Coronary artery (tissue), 2 donors: ENCODE results near the gene ZNF689.

Experiments used
- DNase-seq: peaks from one replicate; pipeline ENCODE4 v3.0.0-alpha.2; 2017; ENCODE audit warnings: low spot score
- H3K27ac ChIP-seq, 2 donors: fragments of 200-600 bp; sonication (generic); one replicate each; pipeline ENCODE4 v1.5.1; 2016 to 2019
- H3K4me3 ChIP-seq: fragments of 200-600 bp; sonication (generic); 2 replicates; pipeline ENCODE4 v1.5.1; 2016; ENCODE audit warnings: mild to moderate bottlenecking, moderate library complexity
- CTCF ChIP-seq: fragments of 200-600 bp; sonication (generic); IDR thresholded peaks from one replicate; pipeline ENCODE4 v1.5.1; 2019; ENCODE audit warnings: antibody characterized with exemption

Gene ZNF689

GRCh38 chr16:30606004-30606403 is 4.2 kb downstream of the ZNF689 start:
- no peak for DNase-seq
- no peak overlapping the region for H3K27ac ChIP-seq
- no peak overlapping the region for H3K4me3 ChIP-seq
- TF ChIP-seq CTCF: no peak

DNA sequence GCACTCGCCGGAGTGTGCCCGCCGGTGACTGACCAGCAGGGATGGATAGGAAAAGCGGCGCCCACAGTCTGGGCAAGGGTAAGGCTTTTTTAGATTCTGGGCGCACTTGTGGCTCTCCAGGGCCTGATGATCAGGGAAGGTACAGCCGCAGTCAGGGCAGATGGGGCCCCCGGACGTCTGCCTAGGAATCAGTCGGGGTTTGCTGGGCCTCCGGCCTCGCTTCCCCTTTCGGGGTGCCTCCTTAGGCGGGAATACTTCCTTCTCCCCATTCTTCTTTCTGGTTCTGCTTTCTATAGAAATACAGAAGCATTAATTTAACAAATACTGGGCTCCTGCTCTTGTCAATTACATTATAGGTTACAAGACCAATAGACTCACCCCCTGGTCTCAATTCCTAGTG is 5.0 kb downstream of the ZNF689 start:
- no peak overlapping the region for H3K27ac ChIP-seq
- DNase-seq: no peak
- TF ChIP-seq CTCF: no peak
- no peak overlapping the region for H3K4me3 ChIP-seq

DNA sequence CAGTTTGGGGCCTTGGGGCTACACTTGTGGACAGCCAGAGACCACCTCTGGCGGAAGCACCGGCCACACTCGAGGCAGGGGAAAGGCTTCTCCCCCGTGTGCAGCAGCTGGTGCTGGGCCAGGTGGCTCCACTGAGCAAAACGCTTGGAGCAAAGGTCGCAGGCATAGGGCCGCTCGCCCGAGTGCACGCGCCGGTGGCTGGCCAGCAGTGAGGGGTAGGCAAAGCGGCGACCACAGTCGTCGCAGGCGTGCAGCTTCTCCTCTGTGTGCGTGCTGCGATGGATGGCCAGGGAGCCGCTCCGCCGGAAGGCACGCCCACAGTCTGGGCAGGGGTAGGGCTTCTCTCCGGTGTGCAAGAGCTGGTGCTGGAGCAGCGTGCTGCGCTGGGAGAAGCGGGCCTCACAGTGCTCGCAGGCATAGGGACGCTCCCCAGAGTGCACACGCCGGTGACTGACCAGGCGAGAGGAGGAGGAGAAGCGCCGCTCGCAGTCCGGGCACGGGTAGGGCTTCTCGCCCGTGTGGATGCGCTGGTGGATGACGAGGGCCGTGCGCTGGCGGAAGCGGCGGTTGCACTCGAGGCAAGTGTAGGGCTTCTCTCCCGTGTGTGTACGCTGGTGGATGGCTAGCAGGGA is 5.8 kb downstream of the ZNF689 start:
- Histone ChIP-seq H3K27ac (no peak overlapping the region), H3K4me3 (no peak overlapping the region)
- TF ChIP-seq CTCF: no peak
- no peak for DNase-seq

DNA sequence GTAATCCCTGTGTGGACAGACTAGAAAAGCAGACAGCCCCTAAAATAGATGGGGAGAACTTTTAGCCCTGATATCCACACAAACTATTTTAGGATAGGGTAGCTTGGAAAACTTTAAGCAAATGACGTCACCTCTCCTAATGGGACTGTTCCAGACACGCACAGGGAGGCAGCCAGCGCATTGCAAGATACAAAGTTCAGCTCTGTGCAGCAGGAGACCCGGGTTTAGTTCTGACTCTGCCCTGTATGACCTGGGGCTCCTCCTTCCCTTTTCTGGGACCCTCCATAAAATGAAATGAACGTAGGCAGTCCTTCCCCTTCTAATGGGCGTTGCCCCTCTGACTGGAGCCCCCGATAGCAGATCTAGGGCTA is 6.3 kb downstream of the ZNF689 start:
- H3K27ac ChIP-seq: no peak overlapping the region
- TF ChIP-seq CTCF: no peak
- no peak for DNase-seq
- no peak overlapping the region for H3K4me3 ChIP-seq

DNA sequence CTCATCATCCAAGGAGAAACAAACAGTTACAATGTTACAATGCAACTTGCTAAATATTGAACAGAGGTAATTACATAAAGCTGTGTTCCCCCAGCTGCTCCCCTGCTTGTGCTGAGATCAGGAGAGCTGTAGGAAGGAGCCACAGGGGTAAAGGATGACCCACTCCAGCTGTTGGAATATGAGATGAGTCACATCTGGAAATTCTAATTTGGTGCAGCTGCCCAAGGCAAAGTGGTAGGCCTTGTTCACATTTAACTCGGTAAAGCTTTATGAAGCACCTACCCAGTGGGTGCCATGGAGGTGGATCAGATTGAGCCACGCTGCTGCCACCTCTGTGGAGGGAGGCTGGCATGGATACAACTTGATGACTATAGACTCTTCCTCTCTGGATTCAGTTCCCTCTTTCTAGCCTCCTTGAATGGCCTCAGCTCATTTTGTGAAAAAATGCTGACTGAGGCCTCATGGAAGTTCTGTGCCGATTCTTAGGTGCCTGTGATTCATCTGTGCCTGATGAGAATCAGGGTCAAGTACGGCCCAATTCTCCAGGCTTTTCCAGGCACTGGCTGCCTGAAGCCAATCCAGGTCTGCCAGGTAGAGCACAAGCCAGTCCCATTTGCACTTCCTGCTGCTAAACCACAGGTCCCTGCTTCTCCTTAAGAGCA is 7.4 kb downstream of the ZNF689 start:
- no peak overlapping the region for H3K4me3 ChIP-seq
- TF ChIP-seq CTCF: no peak
- H3K27ac ChIP-seq: peak overlapping the region in 1 of 2 donors; percentile 6
- no peak for DNase-seq

DNA sequence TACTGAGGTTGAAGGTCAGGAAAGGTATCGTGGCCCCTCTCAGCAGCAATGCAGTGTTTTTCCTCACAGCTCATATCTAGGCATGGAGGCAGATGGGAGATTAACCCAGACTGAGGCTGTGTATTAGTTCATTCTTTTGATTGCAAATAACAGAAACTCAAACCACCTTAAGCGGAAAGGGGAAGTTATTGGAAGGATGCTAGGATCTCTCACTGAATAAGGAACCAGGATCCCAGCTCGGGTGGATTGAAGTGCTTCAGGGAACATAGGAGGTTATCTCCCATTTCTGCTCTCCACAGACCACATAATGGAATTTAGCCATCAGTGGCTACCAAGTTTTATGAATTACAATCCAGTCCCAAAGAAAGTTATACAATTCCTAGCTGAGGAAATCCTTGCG is 8.2 kb downstream of the ZNF689 start:
- TF ChIP-seq CTCF: no peak
- H3K27ac ChIP-seq: no peak overlapping the region
- H3K4me3 ChIP-seq: no peak overlapping the region
- DNase-seq: no peak

DNA sequence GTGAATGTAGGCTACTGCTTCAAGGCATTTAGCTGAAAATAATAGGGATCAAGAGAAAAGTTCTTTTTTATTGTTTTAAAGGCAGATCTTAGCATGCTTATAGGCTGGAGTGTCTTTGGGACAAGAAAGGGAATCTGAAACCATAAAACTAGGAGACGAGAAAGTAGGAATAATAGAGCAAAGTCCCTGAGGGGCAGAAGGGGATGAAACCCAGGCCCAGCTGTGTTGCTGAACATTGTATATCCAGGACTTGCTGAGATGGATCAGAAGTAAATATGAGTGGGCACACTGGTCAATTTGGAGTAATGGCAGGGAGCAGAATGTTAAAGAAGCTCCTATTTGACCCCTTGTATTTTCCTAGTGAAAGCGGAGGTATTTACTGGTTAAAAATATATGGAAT is 9.3 kb downstream of the ZNF689 start:
- Histone ChIP-seq H3K4me3 (no peak overlapping the region), H3K27ac (no peak overlapping the region)
- no peak for TF ChIP-seq CTCF
- DNase-seq: no peak
